Chondrocyte (in vitro differentiated cells): ENCODE data around the gene NTMT2. TPM values are rescaled to one million over a fixed set of nuclear protein-coding genes. Genes with fewer than 3 reads are reported as not detected.
"Not testable (repeated sequence)": the region's sequence is repeated elsewhere in the genome, so short reads cannot be mapped to it uniquely, and the experiment has no call there.

Experiments used
- DNase-seq: peaks from one replicate; pipeline ENCODE4 v3.0.0; 2021; ENCODE audit warnings: mixed read lengths, low spot score
- H3K27ac Mint-ChIP-seq: one replicate; pipeline ENCODE4 v1.8.0; 2021; ENCODE audit warnings: mild to moderate bottlenecking, moderate library complexity, mixed read lengths; ENCODE audit not compliant: unreplicated experiment
- H3K27me3 Mint-ChIP-seq: 2 replicates; pipeline ENCODE4 v1.8.0; 2021; ENCODE audit warnings: low read depth, mixed read lengths
- H3K36me3 Mint-ChIP-seq: 2 replicates; pipeline ENCODE4 v1.8.0; 2021; ENCODE audit warnings: low read depth, mixed read lengths
- H3K4me1 Mint-ChIP-seq: 2 replicates; pipeline ENCODE4 v1.8.0; 2021; ENCODE audit warnings: low read depth, mild to moderate bottlenecking, mixed read lengths
- H3K4me3 Mint-ChIP-seq: one replicate; pipeline ENCODE4 v1.8.0; 2021; ENCODE audit warnings: mild to moderate bottlenecking, moderate library complexity, mixed read lengths; ENCODE audit not compliant: unreplicated experiment
- H3K9me3 Mint-ChIP-seq: 2 replicates; pipeline ENCODE4 v1.8.0; 2021; ENCODE audit warnings: low read depth, mixed read lengths
- CTCF ChIP-seq: fragments of 200-600 bp; sonication (generic); IDR thresholded peaks from 2 replicates; pipeline ENCODE4 v1.5.0; 2021; ENCODE audit warnings: antibody characterized with exemption, mild to moderate bottlenecking, moderate library complexity
- total RNA-seq: library from RNA; stranded (reverse); gene quantifications from 3 replicates; pipeline ENCODE4 v1.2.1, GENCODE V29; 2021

The NTMT2 gene
- total RNA-seq, 1 donor from 2014 or later: not detected

GRCh38 chr1:170166518-170167180 lies 20.9 kb downstream of the NTMT2 start:
- H3K9me3 Mint-ChIP-seq: peaks cover 13% of the 10 kb centered on the region
- H3K36me3 Mint-ChIP-seq: no peaks in the 10 kb centered on the region
- DNase-seq: no peak
- peaks cover 35% of the 10 kb centered on the region for H3K4me1 Mint-ChIP-seq
- H3K4me3 Mint-ChIP-seq: no peak overlapping the region
- no peak for TF ChIP-seq CTCF
- no peaks in the 10 kb centered on the region for H3K27me3 Mint-ChIP-seq
- H3K27ac Mint-ChIP-seq: no peak overlapping the region

GRCh38 chr1:170168265-170168664 lies 22.5 kb downstream of the NTMT2 start:
- Mint-ChIP-seq H3K4me1 (peaks cover 20% of the 10 kb centered on the region), H3K27me3 (no peaks in the 10 kb centered on the region), H3K9me3 (peaks cover 25% of the 10 kb centered on the region), H3K36me3 (peaks cover 6% of the 10 kb centered on the region), H3K4me3 (peak overlapping the region; percentile 14), H3K27ac (peak overlapping the region; percentile 91)
- no peak for TF ChIP-seq CTCF
- no peak for DNase-seq

GRCh38 chr1:170170513-170170912 lies 24.8 kb downstream of the NTMT2 start:
- H3K27ac Mint-ChIP-seq, H3K36me3 Mint-ChIP-seq, H3K27me3 Mint-ChIP-seq, H3K4me3 Mint-ChIP-seq, DNase-seq: not testable (repeated sequence)
- Mint-ChIP-seq H3K4me1 (peaks cover 17% of the 10 kb centered on the region), H3K9me3 (peaks cover 25% of the 10 kb centered on the region)

- no peaks in the 10 kb centered on the region for H3K4me1 Mint-ChIP-seq
- H3K27ac Mint-ChIP-seq: no peak overlapping the region
- no peak for TF ChIP-seq CTCF
- peaks cover 33% of the 10 kb centered on the region for H3K9me3 Mint-ChIP-seq
- no peak overlapping the region for H3K4me3 Mint-ChIP-seq
- no peak for DNase-seq
- H3K27me3 Mint-ChIP-seq: no peaks in the 10 kb centered on the region
- H3K36me3 Mint-ChIP-seq: peaks cover 6% of the 10 kb centered on the region
Measured at GRCh38 chr1:170174395-170174794, 28.6 kb downstream of the NTMT2 start.

GRCh38 chr1:170175041-170175440 lies 29.3 kb downstream of the NTMT2 start:
- H3K4me3 Mint-ChIP-seq: no peak overlapping the region
- no peaks in the 10 kb centered on the region for H3K4me1 Mint-ChIP-seq
- no peak overlapping the region for H3K27ac Mint-ChIP-seq
- no peaks in the 10 kb centered on the region for H3K27me3 Mint-ChIP-seq
- DNase-seq: no peak
- H3K9me3 Mint-ChIP-seq: peaks cover 33% of the 10 kb centered on the region
- TF ChIP-seq CTCF: no peak
- peaks cover 6% of the 10 kb centered on the region for H3K36me3 Mint-ChIP-seq

- Mint-ChIP-seq H3K9me3 (peaks cover 31% of the 10 kb centered on the region), H3K27me3 (no peaks in the 10 kb centered on the region), H3K4me1 (no peaks in the 10 kb centered on the region), H3K4me3 (no peak overlapping the region), H3K27ac (no peak overlapping the region), H3K36me3 (peaks cover 6% of the 10 kb centered on the region)
- no peak for DNase-seq
- no peak for TF ChIP-seq CTCF
Measured at GRCh38 chr1:170175484-170175883, 29.7 kb downstream of the NTMT2 start.
